ENCODE results near the gene CEP41.

The CEP41 gene, protein sequence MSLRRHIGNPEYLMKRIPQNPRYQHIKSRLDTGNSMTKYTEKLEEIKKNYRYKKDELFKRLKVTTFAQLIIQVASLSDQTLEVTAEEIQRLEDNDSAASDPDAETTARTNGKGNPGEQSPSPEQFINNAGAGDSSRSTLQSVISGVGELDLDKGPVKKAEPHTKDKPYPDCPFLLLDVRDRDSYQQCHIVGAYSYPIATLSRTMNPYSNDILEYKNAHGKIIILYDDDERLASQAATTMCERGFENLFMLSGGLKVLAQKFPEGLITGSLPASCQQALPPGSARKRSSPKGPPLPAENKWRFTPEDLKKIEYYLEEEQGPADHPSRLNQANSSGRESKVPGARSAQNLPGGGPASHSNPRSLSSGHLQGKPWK

DNA sequence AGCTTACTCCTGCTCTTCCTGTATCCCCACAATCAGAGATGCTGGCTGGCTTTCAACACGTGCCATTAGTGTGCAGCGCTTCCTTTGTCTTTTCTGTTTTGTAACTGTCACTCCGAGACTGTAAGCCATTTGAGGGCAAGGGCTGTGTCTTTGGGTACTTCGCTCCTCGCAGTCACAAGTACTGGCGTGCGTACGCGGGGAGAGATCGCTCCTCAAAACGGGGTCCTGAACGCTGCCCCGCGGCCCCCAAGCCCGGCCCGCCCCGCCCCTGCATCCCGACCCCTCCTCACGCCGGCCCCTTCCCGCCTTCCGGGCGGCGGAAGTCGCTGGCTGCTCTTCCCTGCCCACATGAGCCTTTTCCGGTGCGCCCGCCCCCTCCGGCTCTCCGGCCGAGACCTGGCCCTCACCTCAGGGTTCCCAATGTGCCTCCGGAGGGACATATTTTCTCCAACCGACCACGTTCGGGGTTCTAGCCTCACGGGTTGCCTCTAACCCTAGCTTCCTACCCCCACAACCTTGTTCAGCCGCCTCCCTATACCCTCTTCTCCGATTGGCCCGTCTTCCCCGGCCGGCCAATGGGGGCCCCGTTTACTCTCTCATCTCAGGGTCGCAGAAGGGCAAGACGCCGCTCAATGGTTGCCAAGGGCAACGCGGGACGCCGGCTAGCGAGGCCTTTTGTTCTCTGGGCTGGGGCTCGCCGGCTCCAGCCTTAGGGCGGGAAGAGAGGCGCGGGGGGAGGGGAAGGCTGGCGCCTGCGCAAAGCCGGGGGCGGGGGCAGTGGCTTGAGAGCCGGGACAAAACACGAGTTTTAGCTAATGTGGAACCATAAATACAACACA is at the start of gene CEP41:
Gene CEP41, minus strand, starts transcription at position 490 of the 839 bp plus-strand sequence. Its CDS starts 50 bp downstream, at position 440.
- no peak for FAIRE-seq

DNA sequence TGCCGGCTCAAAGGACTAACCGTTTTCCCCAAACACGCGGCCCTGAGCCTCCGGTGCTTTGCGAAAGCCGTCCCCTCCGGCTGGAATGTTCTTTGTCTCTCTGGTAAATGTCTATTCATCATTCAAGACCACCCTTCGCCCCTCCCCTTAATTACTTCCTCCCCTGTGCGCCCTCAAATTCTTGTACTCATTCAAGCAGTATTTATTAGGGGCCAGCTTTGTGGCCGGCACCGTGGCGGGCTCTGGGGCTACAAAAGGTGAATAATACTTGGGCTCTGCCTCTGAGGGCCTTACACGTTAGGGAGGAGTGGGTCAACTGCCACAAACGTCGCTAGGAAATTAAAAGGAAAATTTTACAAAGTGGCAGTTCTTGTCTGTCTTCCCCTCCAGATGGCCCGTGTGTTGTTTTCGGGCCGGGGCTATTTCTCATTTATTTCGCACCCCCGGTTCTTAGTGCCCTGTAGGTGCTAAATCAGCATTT is 49.5 kb upstream of the CEP41 start:
- FAIRE-seq = no peak

DNA sequence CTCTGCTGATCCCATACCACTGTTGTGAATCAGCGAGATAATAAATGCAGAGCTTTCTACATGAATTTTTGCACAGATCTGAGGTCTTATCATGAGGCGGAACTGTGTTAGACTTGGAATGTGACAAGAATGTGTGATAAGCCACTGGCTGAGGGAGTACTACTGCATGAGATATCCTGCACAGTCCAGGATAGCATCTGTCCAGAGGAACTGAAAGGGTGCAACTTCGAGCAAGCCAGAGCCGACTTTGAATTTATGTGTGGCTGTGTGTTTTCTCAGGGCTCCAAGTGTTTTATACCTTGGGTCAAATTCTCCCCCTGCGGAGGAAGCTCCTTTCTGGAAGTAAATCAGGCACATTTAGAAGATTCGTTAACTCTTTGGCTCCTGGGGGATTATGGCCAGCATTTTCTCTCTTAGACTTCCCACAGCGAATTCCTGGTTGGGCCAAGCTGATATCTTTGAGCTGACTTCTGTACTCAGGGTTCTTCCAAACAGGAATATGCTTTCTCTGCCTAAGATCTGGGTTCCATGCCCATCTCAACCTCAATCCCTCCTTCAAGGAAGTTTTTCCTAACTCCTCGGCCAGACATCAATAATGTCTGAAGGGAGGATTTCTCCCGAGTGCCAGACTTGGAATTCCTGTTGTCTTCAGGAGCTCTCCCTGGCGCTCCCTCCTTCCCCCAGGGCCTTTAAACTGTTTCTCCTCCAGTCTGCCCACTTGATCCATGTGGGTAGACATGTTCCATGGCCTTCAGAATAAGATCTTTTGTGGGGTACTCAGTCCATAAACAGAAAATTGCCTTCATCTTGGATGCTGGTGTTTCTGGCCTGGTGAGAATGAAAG is 48.5 kb upstream of the CEP41 start:
- no peak for FAIRE-seq

DNA sequence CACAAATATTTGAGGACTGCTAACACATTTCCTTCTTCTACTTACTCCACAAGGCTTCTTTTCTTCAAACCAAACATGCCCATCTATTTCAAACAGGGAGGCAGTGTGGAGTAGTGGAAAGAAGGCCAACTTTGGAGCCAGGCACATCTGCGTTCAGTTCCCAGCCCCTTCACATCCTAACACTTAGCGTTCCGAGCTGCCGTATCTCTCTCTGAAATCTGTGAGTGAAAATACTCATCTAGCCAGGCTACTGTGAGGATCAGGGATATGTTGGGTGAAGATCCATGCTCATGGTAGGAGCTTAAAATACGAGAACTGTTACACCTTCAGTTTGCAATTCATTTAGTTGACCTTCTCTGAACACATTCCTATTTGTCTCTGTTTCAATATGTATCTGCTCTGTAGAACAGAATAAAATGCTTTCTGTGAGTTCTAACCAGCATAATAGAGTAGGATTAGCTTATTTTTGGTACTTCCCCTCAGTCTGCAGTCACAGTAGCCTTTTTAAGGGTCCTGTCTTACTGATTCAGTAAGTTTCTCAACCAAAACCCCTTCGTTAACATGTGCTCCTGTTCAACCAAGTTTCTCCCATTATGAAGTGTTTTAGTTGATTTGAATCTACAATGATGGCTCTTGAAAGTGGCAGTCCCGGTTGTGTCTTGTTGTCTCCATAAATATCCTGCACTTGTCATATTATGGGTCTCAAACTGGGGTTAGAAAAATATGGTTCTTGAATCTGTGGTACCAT is 47.8 kb upstream of the CEP41 start:
- no peak for FAIRE-seq

DNA sequence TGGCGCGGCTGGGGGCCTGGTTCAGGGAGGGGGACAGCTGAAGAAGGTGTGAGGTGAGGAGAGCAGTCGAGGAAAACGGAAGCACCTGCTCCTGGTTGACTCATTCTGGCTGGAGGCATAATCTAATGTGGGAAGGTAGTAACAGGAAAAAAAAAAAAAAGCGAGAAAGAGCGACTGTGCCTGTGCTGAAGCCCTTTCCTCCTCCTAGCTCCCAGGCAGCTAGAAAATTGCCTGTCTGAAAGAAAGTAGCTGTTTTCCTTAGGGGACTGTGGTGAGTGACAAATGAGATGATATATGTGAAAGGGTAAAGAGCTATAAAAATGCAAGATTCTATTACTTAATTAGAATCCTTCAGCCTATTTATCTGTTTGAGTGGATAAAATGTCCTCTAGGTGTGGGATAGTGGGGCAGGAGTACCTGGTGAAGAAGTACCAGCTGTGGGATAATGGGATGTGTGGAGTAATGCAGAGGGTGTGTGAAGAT is 46.2 kb upstream of the CEP41 start:
- no peak for FAIRE-seq

DNA sequence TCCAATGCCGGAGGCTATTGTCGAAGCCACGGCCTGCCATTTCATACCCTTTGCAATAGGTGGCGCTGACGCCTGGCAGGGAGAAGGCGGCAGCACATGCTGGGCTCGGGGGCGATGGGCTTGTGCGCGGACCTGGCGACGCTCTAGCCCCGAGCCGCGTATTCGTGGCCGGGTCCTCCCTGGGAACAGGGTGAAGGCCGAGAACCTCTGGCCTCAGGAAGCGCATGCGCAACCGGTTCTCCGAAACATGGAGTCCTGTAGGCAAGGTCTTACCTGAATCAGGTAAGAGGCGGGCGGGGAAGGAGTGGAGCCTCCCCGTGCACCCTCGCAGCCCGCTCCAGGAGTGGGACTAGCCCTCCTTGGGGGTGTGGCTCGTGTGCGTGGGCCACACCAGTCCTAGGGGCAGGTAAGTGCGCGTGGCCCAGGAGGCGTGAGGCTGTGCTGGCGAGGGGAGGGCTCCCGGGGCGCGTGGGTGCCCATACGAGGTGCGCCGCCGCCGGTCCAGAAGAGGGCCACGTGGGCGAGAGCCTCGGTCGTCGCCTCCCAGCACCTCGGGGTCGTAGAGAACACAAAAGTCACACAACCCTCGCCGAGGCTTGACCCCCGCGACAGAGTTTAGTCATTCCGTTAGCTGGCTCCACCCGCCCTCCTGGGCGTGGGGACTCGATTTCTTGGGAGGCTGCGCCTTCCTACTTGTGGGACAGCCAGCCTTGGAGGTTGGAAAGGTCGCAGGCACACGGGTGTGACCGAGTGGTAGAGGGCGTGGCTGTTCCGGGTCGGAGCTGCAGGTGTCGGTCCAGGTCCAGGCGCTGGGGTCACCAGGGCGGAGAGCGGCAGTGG is 45.5 kb upstream of the CEP41 start:
- FAIRE-seq = no peak

DNA sequence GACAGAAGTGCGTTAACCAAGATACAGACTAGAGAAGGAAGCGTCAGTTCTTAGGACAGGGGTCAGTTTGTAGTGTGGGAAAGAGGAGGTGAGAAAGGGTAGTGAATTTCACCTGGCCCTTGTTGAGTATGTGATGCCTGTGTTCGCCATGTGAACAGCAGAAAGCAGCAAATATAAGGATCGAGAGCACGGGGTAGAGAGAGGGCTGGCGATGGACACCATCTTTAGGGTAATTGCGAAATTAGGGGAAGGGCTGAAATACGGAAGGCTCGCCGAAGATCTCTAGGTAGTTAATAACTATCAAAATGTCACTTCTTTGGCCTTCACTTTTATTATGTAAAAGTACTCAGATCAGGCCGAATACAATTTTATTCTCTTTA is 44.9 kb upstream of the CEP41 start:
- no peak for FAIRE-seq

DNA sequence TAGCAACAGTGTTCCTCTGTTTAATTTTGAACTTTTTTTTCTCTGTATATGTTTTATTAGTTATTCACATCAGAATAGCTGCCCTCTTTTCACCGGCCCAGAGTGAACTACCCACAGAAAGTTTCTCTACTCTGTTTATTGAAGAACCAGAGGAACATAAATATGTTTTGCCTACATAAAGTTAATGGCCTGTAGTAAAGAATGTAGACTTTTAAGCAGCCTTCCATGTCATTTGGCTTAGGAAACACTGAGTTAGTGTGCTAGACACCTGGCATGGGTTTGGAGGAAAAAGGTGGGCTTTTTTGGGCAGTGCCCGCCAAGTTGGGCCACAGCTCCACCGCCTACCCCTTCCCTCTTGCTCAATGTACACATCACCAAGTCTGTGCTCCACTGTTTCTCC is 42.2 kb upstream of the CEP41 start:
- FAIRE-seq = no peak

DNA sequence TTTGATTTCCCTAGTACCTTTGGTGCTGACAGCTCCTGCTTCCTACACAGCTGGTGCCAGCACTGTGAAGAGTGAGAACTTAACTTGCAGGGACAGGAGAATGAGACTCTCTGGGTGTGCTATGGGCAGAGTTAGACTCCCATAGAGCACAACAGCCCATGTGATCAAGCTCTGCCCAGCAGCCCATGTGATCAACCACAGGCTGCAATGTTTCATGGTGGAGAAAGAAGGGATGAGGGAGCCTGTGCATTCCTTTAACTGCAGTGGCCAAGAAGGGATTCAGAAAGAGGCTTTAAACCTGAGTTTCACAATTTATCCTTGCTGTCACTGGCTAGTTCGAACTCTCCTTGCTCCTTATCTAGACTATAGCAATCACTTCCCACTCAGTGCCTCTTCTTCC is 41.1 kb upstream of the CEP41 start:
- FAIRE-seq = no peak

DNA sequence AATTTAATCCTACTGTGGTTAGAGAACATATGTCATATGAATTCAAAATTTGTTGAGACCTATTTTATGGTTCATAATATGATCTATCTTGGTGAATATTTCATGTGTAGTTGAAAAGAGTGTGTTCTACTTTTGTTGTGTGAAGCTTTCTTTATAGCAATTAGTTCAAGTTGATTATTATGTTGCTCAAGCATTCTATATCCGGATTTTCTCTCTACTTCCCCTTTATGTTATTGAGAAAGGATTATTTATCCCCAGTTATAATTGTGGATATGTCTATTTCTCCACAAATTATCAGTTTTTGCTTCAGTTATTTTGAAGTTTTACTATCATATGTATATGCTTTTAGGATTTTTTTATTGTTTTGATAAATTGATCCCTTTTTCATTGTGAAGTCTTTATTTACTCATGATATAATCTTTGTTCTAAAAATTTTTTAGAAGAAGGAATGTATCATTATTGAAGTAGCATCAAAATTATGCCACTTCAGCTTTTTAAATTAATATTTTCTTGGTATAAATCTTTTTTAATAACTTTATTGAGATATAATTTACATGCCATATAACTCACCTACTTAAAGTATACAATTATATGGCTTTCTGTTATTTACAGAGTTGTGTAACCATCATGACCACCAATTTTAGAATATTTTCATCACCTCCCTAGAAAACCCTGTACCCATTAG is 39.0 kb upstream of the CEP41 start:
- FAIRE-seq = peak; percentile 14

DNA sequence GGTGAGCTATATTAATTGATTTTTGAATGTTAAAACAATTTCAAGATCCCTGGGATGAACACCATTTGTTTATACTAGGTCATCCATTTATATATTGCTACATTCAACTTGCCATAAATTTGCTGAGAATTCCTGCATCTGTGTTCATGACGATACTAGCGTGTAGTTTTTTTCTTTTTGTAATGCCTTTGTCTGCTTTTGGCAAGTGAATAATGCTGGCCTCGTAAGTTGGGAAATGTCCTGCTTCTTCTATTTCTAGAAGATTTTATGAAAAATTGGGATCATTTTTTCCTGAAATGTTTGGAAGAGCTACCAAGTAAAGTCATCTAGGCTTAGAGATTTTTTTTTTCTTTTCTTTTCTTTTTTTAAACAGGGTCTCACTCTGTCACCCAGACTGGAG is 38.2 kb upstream of the CEP41 start:
- FAIRE-seq = no peak

DNA sequence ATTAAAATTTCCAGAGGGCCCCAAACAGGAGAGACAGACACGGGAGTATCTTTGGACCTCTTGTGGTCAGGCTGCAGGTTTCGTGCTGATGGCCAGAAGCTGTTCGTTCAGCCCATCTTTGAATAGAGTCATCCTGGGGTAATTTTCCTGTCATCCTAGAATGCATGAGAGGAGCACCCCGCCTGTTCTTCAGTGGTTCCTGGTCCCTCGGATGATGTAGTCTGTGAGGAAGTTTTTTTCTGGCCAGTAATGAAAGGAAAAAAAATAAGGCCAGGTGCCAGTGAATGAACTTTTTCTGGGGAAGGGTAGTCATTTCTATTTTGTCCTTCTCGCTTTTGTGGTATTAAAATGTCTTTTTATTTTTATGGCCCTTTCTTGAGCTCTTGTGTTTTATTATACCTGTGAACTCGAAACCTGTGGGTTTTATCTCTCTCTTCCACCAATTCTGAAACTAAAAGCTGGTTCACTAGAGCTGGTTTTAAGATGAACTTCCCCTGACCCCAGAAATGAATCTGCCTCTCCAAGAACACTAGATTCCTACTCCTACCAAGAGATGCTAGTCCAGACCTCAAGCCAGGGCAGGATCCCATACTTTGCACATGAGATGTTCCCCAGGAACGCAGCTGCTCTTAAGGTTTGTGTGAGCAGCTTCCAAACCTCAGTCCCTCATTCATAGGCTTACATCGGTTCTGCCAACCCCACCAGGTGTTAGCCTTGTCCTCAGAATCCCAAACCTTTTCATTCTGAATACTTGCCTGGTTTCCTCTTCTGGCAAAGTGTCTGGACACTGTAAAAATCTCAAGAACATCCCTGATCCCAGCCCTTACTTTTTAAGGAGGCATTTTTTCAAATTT is 35.7 kb upstream of the CEP41 start:
- FAIRE-seq = no peak

DNA sequence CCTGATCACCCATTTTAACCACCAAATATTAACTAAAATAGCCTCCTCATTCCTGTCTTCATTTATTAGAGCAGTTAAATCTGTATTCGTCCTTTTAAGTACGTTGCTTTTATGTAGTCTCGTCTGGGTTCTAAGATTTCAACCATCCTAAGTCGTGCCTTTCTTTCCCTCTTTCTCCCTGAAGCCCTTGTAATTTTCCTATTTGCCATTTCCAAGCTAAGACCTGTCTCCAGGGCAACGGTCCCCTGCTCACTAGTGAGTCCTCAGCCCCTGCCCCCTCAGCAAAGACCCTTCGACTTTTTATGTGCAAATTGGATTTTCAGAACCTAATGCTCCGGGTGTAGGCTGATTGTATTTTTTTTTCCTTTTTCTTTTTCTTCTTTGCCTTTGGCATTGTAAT is 35.0 kb upstream of the CEP41 start:
- FAIRE-seq = no peak

DNA sequence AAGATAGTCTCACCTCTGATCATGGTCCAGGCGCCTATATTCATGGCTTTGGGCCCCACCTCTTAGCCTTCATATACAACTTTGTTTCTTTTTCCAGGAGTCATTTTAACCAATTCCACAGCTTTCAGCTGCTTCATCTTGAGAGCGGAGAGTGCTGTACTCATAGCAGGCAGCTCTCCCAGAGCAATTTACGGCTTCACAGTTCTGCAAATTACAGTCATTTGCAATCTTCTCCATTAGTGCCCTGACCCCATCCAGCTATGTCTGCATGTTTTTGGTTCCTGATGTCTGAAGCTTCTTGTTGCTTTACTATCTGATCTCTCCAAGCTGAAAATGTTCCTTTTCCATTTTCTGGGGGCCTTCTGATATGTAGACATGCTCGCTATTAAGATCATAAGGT is 33.1 kb upstream of the CEP41 start:
- FAIRE-seq = no peak

DNA sequence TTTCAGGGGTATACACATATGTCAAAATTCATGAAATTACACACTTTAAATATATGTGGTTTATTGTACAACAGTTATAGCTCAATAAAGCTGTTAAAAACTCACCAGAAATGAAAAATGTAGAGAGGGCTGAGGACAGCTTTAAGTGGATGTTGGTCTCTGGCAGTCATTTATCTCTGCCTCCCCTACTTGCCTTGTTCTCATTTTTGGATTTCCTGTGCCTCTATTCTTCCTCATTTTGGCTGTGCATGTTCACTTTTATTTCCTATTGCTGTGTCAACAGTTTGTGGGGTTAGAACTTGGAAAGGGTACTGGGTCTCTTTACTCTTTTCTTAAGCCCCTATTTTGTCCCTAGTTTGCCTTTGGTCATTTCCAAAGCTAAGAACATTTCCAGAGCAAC is 32.5 kb upstream of the CEP41 start:
- no peak for FAIRE-seq

DNA sequence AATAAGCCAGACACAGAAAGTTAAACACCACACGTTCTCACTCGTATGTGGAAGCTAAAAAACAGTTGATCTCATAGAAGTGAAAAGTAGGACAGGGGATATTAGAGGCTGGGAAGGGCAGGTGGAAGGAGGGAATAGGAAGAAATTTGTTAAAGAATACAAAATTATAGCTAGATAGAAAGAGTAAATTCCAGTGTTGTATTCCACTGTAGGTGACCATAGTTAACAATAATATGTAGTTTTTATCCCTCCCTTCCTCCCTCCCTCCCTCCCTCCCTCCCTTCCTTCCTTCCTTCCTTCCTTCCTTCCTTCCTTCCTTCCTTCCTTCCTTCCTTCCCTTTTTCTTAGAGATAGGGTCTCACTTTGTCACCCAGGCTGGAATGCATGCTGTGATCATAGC is 31.2 kb upstream of the CEP41 start:
- no peak for FAIRE-seq

DNA sequence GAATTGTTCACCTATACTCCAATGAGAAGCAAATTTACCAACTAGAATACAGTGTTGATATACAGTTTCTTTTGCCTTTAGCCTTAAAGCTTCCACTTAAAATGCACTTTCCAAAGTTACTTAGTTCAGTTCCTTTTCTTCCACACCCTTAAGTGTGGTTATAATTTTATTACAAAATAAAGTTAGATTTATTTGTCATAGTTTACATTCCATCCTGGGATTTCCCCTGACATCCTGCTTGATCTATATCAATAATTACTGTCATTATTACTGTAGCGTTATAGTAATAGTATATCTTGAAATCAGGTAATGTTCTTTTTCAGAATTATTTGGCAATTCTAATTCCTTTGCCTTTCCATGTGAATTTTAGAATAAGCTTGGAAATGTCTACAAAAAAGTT is 27.8 kb upstream of the CEP41 start:
- FAIRE-seq = no peak

DNA sequence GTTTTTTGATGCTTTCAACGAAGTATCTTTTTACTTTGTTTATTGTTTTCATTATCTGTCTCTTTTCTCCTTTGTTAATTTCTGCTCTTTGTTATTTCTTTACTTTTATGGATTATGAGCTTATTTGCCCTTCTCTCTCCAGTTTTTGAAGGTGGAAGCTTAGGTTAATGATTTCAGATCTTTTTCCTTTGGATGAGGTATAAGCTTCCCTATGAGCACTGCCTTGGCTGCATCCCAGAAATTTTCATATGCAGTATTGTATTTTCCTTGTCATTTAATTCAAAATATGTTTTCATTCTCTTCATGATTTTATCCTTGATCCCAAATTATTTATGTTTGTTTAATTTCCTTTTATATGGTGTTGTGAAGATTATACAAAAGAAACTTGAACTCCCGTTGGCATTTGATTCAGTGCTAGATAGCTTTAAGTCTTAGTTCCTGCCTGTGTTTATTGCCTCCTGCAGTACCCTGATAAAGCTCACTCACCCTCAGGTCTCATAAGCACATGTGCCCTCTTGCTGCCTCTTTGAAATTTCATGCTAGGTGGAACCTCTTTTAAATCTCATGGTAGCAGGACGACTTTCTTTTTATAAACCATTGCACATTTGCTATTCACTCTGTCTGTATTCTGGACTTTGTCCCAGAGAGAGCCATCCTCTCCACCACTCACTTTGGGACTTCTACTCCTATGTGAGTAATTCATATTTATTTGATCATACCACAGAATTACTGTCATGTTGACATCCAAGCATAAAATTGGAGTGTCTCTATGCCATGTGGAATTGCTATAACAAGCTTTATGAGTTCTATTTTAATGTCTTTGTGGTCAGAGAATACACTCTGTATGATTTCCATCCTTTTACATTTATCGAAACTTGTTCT is 23.0 kb upstream of the CEP41 start:
- no peak for FAIRE-seq

DNA sequence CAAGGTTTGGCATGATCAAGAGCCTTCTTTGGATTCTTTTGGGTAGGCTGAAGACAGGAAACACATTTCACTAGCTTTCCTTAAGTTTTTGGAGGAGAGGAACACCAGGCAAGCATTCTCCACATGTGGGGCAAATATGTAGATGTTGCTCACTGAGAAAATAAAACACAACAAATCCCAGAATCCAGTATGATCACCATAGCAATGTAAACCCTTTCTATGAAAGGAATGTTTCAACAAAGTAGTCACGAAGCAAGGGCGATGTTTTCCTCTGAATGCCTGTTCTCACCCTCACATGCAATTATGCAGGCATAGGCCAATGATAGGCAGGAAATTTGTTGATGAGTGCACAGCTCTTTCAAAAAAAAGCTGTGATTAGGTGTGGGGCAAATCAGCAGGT is 20.5 kb upstream of the CEP41 start:
- FAIRE-seq = no peak
